Tibial nerve (tissue), 3 donors: Measurements from ENCODE around the gene SLC25A10.

Experiments
- EP300 ChIP-seq, 2 donors: sonication (generic); formaldehyde crosslinking; IDR thresholded peaks; one replicate each; pipeline ENCODE4 v1.6.1; 2017; ENCODE audit warnings: antibody characterized with exemption in 2 of 2, mild to moderate bottlenecking in 1 of 2
- POLR2A ChIP-seq, 2 donors: fragments of 450-650 bp; IDR thresholded peaks; one replicate each; pipeline ENCODE4 v1.6.1; 2017; ENCODE audit warnings: antibody characterized with exemption in 2 of 2, mild to moderate bottlenecking in 2 of 2, moderate library complexity in 2 of 2

- TF ChIP-seq EP300 (IDR thresholded peaks at IDR 0.05): no peak
- no peak for TF ChIP-seq POLR2A (IDR thresholded peaks at IDR 0.05)
These were observed 15.4 kb downstream of the SLC25A10 start for GRCh38 chr17:81727324-81728031.
